Astrocyte (in vitro differentiated cells and primary cell): ENCODE measurements around the gene FOXK2.

Experiments
- EZH2 ChIP-seq: IDR thresholded peaks from 2 replicates; pipeline ENCODE4 v1.6.1; 2012; ENCODE audit warnings: mild to moderate bottlenecking, low read length, inconsistent platforms; ENCODE audit not compliant: insufficient read depth
- TF ChIP-seq, protein P1 (sequence below): IDR thresholded peaks from 2 replicates; pipeline ENCODE4 v1.5.1; 2011; ENCODE audit warnings: low read depth, mild to moderate bottlenecking, inconsistent platforms, low read length, moderate library complexity; ENCODE audit not compliant: insufficient read depth

DNA sequence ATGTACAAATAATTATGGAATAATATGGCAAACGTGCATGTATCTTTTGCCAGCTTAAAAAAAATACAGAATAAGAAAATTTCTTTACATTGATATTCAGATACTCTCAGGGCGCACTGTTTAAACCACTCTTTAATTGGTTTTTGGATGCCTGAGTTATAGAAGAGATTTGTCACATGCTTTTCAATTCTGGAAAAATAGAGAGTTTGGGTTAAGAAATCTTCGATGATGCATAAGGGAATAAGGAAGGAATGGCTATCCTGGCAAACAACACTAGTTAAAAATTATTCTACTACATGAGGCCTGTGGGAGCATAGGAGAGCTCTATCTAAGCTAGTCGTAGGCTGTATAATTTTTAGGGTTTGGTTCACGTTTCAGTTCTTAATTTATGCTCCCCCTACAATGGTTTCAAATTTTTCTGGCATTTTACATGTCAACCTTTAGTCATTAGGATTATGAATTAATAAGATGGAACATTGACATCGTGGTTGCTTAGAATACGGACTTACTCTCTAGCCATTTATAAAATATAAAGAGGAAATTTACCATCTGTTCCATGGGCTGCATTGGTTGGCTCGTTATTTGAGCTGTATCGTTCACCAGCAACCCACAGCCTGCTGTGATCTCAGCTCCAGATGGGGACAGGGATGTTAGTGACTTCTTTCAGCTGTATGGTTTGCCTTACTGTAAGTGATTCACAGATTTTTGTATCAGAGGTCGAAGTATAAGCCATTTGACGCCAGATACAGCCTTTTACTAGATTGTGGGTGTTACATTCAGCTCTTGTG, 45.1 kb upstream of the FOXK2 start:
- TF ChIP-seq, protein P1, sequence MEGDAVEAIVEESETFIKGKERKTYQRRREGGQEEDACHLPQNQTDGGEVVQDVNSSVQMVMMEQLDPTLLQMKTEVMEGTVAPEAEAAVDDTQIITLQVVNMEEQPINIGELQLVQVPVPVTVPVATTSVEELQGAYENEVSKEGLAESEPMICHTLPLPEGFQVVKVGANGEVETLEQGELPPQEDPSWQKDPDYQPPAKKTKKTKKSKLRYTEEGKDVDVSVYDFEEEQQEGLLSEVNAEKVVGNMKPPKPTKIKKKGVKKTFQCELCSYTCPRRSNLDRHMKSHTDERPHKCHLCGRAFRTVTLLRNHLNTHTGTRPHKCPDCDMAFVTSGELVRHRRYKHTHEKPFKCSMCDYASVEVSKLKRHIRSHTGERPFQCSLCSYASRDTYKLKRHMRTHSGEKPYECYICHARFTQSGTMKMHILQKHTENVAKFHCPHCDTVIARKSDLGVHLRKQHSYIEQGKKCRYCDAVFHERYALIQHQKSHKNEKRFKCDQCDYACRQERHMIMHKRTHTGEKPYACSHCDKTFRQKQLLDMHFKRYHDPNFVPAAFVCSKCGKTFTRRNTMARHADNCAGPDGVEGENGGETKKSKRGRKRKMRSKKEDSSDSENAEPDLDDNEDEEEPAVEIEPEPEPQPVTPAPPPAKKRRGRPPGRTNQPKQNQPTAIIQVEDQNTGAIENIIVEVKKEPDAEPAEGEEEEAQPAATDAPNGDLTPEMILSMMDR = no peak
- TF ChIP-seq EZH2 = no peak
